Measurements from ENCODE around the gene SMG9.

The SMG9 gene

DNA sequence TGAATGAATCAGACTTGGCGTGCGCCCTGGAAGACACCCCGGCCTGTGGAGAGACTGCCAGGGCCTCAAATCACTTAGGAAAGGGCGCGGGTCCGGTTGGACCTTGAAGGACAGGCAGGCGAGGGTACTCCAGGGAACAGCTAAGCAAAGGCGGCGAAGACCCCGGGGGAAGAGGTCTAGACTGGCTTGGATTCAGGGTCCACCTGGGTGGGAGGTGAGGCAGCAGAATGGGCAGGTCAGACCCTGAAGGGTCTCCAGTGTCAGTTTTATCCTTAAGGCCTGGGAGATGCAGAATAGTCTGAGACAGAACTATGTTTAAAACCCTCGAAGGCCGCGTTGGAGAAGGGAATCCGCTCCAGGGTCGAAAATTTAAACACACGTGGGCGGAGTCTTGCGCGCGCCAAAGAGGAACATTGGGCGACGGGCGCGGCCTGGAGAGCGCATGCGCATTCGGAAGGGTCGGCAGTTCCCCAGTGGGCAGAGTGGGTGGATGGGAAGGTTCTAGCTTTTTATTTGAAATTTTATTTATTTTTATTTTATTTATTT, 567 bp upstream of the SMG9 start:
- peak; percentile 79 for DNase-seq (ENCODE audit: low spot score)

DNA sequence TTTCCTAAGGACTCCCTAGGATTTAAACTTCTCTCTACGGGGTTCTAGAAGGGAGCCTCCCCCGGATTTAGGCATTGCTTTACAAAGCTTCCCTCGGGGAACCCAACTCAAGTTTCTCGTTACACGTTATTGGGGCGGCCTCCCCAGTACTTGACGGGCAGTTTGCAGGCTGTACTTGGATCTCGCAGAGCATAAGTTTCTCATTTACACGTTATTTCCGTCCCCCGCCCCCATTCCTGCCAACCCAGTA, 584 bp downstream of the SMG9 start:
- no peak for DNase-seq (ENCODE audit: low spot score)

DNA sequence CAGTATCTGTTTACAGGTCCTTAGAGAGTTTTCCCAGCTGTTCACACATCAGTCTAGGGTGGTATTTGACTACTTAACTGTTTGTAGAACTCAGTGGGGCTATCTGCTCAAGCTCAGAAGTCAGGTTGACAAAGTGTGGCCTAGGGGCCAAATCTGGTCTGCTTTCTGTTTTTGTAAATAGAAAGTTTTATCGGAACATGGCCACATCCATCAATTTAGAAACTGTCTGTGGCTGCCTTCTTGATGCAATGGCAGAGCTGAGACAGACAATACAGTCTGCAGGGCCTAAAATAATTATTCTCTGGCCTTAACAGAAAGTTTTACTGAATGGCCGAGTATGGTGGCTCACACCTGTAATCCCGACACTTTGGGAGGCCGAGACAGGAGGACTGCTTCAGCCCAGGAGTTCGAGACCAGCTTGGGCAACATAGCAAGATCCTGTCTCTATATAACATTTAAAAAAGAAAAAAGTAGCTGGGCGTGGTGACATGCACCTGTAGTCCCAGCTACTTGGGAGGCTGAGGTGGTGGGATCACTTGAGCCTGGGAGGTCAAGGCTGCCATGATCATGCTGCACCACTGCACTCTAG, 2.4 kb downstream of the SMG9 start:
- no peak for DNase-seq (ENCODE audit: low spot score)

DNA sequence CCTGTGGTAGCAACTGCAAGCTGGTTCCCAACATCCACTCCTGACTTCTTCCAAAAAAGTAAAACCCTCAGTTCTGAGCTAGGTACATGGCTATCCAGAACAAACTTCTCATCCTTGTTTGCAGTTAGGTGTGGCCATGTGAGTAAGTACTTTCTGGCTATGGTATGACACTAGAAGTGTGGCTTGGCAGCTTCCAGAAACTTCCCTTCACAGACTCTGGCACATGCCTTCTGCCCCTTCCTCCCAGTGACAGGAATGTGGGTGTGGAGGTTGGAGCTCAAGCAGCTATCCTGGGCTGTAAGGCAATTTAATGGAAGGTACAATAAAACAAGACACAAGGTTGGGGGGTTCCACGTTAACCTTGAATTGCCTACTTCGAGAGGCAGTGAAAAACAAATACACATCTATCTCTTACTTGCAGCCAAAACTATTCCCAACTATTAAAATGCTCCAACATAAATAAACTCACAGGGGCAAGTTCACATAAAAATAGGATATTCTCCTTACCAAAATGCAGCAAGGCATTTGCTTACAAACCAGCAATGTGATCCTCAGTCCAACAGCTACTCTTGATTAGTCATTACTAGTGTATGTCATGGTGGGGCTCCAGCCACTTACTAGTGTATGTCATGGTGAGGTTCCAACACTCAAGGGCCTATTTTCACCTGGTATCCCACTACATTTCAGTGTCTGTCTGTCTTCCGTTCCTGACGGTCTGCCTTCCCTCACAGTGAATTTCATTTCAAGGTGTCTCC, 3.1 kb downstream of the SMG9 start:
- DNase-seq (ENCODE audit: low spot score) = no peak

DNA sequence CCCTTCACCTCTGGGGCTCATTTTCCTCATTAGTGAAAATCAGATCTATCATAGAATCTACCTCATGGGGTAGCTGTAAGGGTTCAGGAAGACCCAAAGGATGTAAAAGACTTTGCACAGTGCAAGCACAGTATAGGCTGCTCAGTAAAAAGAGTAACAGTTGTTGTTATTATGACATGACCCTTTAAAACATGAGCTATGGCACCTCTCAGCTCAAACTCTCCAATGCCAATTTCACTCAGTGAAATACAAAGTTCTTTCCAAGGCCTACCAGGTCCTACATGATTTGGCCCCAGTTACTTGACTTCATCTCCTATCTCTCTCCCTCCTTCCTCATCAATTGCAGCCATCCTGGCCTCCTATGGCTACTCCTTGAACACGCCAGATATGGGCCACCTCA, 4.9 kb downstream of the SMG9 start:
- no peak for DNase-seq (ENCODE audit: low spot score)

DNA sequence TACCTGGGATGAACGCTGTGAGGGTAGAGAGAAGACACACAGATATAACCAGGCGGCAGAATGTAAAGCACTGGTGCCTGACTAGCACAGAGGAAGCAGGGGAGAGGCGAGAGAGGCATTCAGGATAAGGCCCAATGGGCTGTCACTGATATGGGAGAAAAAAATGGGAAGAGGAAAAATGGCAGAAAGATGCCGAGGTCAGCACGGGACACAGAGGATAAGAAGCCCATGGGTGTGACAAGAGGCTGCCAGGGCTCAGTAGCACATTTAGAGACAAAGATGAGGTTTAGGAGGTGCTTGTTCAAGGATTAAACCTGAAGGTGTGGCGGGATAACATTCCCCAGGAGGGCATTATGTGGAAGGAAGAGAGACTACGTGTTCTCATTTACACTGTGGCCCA, 5.6 kb downstream of the SMG9 start:
- no peak for DNase-seq (ENCODE audit: low spot score)

DNA sequence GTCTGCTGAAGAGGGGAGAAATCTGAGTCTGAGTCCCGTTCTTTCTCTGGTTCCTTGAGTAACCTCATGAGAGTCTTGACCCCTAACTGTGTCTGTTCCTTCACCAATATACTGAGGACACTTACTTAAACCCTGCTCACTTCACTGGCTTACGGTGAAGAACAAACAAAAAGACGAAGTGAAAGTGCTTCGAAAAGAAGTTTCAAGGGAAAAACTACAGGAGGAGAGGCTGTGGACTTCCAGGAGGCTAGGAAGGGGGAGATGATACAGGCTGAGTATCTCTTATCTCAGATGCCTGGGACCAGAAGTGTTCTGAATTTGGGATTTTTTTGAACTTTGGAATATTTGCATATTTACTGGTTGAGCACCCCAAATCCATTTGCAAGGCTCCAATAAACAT, 6.1 kb downstream of the SMG9 start:
- DNase-seq (ENCODE audit: low spot score) = no peak

DNA sequence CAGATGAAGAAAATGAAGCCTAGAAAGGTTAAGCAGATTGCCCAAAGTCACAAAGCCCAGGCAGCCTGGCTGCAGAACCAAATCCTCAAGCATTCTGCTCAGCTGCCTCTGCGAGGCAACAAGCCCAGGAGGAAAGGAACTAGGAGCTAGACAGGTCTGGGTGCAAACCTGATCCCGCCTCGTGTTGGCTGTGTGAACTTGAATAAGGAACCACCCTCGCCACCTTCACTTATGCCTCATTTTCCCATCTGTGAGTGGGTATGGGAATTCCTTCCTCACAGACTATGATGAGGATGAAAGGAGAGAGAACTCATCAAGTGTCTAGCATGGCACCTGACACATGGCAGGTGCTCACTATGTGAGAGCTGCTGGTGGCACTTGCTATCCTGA, 6.6 kb downstream of the SMG9 start:
- no peak for DNase-seq (ENCODE audit: low spot score)

DNA sequence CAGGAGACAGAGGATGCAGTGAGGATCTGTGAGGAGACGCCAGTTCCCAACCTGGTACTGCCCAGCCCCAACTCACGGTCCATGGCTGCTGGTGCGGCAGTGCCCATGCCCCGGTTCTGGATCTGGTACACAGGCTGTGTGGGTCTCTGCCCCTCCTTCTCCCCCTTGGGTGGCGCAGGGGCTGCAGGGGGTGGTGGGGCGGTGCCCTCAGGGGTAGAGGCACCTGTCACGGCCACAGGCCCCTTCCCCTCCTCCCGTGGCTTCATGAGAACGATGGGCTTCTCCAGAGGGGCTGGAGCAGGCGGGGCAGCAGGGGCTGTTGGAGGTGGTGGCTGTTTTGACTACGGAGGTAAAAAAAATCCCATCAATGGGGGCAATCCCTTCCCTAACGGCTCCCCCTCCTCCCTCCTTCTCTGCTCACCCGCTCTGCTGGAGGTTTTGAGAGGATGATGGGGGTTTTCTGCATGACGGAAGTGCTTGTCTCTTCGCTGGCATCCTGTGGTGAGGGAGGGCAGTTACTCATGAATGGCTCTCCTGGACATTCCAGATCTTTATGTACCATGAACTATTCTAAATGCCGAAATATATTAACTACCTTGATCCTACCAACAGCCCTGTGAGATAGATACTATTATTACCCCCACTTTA, 7.1 kb downstream of the SMG9 start:
- DNase-seq (ENCODE audit: low spot score) = no peak

DNA sequence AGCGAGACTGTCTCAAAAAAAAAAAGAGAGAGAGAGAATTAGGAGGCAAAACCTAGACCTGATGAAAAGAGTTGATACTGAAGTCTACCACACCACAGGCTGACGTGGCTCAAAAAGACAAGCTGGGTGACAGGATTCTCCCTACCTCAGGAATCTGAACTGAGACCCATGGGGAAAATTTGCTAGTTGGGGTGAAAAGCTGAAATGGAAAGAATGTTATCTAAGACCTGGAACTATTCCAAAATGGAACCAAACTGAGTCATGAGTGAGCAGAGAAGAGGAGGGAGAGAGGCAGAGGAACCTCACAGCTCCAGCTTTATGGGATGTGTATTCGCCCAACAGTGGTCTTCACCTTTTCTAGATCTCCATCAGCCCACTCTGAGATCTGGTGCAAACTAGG, 11.7 kb downstream of the SMG9 start:
- no peak for DNase-seq (ENCODE audit: low spot score)

DNA sequence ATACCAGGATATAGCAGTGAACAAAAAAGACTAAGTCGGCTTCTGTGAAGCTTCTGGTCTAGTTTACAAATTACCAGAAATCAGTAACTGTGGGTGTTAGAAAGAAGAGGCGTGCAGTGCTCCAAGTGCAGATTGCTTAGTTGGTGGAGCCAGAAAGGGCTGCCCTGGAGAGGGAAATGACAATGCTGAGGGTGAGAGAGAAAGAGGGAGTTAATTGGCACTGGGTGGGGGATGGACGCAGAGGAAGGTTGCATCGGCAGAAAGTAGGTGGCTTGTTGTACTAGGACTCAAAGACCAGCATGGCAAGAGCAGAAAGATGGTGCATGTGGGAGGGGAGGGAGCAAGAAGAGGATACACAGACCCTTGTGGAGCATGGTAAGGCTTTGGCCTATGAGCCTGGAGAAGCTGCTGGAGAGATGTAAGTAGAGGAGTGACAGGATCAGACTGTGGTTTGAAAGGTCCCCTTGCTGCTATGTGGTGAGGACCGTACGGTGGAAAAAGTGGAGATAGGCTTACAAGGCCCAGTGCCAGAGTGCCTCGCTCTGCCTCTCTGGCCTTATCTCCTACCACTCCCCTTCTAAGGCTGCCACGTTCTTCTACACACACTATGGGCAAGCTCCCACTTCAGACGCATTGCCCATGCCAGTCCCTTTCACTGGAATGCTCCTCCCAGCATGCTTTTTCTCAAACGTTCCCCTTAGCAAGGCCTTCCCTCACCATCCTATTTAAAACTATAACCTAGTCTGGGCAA, 13.5 kb downstream of the SMG9 start:
- no peak for DNase-seq (ENCODE audit: low spot score)

DNA sequence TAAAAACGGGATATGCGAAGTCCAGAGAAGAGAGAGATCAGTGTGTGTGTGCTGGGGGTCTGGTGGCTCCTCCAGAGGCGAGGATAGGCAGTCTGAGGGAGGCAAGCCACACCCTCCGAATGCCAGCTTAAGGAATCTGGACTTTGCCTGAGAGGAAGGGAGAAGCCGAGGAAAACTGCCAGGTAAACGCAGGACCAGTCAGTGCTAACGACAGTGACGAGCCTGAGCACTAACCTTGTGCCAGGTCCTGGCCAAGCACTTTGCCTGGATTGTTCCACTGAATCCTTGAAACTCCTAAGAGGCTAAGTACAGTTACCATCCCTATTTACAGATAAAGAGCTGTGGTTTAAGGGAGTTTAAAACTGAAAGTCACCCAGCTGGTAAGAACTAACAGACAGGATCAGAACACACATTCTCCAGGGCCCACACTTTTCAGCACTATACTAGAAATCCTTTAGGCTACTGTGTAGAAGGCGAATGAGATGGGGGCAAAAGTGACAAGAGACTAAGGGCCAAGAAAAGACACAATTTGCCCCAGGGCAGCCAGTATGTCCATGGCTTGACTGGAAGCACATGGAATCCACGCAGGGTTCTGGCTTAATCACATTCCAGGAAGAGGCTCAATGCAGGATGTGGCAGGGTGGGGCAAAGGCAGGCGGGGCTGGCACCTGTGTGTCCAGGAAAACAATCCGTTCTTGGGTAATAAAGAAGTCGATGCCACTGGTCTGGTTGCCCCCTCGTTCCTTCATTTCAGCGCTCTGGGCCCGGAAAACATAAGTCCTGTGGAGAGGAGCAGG, 15.1 kb downstream of the SMG9 start:
- DNase-seq (ENCODE audit: low spot score) = no peak

DNA sequence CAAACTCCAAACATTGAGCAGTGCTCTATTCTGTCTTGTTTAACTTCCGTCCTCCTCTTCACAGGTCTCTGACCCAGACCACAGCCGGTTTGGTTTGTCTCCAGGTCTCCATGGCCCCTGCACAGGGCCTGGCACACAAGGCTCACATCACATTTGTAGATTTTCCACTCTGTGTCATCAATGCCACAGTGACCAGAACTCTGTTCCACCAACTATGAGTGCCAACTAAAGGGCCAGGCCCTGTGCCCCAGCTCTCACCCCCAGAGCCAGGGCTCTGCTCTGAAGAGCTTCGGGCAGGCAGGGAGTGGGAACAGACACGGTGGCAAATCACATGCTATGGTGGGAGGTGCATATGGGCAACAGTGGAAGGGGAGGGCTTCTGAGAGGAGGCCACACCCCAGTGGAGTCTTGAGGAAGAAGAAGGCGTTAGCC, 16.0 kb downstream of the SMG9 start:
- no peak for DNase-seq (ENCODE audit: low spot score)

DNA sequence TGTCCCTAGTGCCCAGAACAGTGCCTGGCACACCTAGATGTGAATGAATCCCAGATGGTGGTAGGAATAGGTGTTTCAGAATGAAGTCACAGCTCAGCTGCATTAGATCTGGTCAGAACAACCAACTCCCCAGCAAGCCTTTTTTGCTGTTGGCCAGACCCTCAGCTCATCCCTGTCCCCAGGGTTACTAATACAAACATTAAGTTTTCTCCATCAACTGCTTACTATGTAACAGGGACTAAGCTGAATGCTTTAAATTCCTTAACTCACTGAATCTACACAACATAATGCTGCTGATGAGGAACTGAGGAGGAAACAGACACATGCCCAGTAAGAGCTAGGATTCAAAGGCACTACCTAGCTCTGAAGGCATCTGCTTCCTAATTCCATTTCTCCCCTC, 18.8 kb downstream of the SMG9 start:
- DNase-seq (ENCODE audit: low spot score) = no peak

DNA sequence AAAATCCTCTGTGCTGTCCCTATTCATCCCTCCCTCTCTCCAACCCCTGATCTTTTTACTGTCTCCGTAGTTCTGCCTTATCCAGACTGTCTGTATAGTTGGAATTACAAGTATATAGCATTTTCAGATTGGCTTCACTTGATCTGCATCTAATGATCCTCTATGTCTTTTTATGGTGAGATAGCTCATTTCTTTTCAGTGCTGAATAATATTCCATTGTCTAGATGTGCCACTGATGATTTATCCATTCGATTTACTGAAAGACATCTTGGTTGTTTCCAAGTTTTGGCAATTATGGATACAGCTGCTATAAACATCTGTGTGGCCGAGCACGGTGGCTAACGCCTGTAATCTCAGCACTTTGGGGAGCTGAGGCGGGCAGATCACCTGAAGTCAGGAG, 19.7 kb downstream of the SMG9 start:
- no peak for DNase-seq (ENCODE audit: low spot score)

DNA sequence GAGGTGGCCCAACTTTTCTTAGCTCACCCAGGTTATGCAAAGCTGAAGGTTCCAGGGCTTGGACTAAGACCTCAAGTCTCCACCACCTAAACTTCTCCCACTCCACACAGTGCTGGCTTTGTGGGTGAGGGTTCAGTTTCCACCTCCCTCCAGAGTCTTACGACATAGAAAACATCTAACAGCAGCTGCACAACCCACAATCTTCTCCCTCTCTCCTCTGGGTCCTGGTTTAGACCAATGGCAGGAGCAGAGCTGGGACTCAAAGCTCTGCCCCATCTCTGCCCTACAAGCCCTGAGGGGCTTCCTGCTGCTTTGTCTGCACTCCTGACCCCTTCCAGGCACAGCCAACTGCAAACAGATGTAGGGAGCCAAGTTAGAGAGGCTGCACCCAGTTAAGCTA, 22.9 kb downstream of the SMG9 start:
- DNase-seq (ENCODE audit: low spot score) = no peak

DNA sequence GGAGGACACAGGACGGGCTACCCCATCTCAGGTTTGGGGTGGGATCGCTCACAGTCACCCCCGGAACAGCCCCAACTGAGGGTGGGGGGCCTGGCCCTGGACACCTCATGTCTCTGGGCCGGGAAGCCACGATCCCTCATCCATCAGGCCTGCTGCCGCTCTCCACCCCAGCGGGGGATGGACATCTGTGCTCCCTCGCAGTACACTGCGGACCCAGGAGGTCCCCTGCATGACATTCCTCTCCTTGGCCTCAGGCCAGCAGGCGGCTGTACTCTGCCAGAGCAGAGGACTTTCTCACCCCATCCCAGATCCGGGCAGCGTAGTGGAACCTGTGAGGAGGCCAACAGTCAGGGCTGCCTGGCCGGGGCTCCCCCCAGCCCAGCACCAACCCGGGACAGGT, 23.4 kb downstream of the SMG9 start:
- no peak for DNase-seq (ENCODE audit: low spot score)

DNA sequence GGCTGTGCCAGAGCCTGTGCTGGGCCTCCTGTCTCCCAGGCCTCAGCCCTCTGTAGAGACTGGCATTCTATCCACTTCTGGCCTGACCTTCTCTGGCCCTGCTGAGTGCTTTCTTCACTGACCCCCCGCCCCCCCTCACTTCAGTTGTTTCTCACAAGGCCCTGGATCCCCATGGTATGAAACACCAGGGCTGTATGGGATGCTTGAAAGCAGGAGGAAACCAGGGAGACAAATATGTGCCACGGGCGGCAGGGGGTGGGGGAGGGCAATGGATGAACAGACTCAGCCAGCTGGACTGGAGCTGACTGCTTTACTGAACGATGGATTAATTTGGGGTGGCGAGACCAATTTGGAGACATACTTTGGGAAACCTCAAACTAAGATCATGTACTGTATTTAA, 24.8 kb downstream of the SMG9 start:
- DNase-seq (ENCODE audit: low spot score) = no peak

DNA sequence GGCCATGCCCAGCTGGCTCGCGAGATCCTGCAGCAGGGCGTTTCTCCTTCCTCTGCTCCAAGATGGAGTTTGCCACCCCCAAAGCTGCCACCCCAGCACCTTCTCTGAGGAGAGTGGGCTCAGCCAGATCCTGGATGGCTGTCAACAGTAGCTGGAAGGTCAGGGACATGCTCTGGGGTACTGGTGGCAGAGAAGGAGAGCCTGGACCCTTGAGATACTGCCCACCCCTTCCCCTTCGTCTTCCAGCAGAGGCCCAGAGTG, 27.2 kb downstream of the SMG9 start:
- DNase-seq (ENCODE audit: low spot score) = no peak

DNA sequence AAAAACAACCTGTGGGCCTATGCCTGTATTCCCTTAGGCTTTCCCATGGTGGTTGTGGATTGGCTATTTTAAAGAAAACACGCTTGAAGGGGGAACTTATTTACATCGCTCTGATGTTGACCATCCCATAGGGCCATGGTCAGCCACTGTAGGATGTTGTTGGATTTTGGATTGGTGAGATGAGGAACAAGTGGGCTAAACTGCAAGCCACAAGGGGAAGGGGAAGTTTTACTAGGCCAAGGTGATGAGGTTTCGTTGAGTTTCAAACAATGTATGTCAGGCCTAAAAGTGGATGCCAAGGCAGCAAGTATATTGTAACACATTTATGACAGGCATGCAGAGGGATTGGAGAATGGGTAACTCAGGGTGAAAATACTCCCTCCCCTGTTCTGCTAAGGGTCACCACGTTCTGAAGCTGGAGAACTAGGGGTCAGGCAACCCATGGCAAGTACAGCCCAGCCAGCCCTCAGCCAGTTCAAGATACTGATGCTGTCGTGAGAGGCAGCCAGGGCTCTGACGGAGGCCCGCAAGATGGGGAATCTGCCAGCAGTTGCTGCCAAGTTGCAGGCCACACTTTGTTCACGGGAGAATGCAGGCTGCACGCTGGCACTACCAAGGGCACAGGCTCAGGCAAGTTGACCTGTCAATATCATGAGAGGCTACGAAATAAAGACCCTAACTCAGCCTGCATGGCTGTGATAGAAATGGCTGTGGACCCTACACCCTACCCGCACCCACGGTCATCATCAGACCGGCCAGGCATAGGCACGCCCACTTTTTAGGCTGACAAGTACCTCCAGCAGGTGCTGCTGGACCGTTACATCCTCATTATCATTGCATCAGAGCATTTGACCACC, 27.8 kb downstream of the SMG9 start:
- peak; percentile 54 for DNase-seq (ENCODE audit: low spot score)

DNA sequence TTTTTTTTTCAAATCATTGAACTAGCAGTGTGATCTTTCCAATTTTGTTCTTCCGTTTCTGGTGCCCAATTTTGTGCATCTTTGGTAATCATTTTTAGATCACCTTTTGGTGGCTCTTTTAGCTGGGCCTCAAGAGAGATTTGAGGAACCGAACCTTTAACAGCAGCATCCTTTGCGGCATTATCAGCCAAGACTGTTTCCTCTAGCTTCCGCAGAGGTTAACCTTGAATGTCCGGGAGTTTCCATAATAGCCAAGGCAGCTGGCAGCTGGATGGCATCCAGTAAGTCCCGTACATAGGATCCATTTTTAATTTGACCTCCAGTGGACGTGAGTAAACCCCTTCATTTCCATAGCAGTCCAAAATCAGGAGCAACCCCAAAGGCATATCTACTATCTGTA, 29.3 kb downstream of the SMG9 start:
- DNase-seq (ENCODE audit: low spot score) = no peak
